Muscle layer of colon (tissue), 2 donors: ENCODE data around the gene FAM177A1.

Experiments
- H3K27ac ChIP-seq: one replicate; pipeline ENCODE4 v1.7.0; 2013; ENCODE audit warnings: low read depth, mild to moderate bottlenecking, low read length, moderate library complexity
- H3K27me3 ChIP-seq, 2 donors: one replicate each; pipeline ENCODE4 v1.7.0; 2013; ENCODE audit warnings: low read length in 2 of 2, mild to moderate bottlenecking in 2 of 2; ENCODE audit not compliant: insufficient read depth in 2 of 2, control insufficient read depth in 1 of 2
- H3K36me3 ChIP-seq: one replicate; pipeline ENCODE4 v1.7.0; 2013; ENCODE audit warnings: mild to moderate bottlenecking, low read length; ENCODE audit not compliant: insufficient read depth
- H3K4me1 ChIP-seq: one replicate; pipeline ENCODE4 v1.7.0; 2013; ENCODE audit warnings: mild to moderate bottlenecking, low read length; ENCODE audit not compliant: insufficient read depth
- H3K4me3 ChIP-seq, 2 donors: one replicate each; pipeline ENCODE4 v1.7.0; 2013; ENCODE audit warnings: low read length in 2 of 2, low read depth in 1 of 2, mild to moderate bottlenecking in 1 of 2, moderate library complexity in 1 of 2
- H3K9ac ChIP-seq: one replicate; pipeline ENCODE4 v1.7.0; 2013; ENCODE audit warnings: low read length
- H3K9me3 ChIP-seq: one replicate; pipeline ENCODE4 v1.7.0; 2013; ENCODE audit warnings: mild to moderate bottlenecking, low read length
- donor health status: abdominal sarcoma.
- donor health status: Adenocarcinoma of cecum.

The FAM177A1 gene

GRCh38 chr14:35113308-35113950 lies 67.4 kb downstream of the FAM177A1 start:
- H3K27ac ChIP-seq = no peak overlapping the region
- no peak overlapping the region for H3K4me3 ChIP-seq
- peaks cover 5% of the 10 kb centered on the region for H3K4me1 ChIP-seq
- peaks cover 47% of the 10 kb centered on the region for H3K36me3 ChIP-seq
- H3K27me3 ChIP-seq = no peaks in the 10 kb centered on the region
- no peaks in the 10 kb centered on the region for H3K9me3 ChIP-seq
- H3K9ac ChIP-seq = no peak overlapping the region

DNA sequence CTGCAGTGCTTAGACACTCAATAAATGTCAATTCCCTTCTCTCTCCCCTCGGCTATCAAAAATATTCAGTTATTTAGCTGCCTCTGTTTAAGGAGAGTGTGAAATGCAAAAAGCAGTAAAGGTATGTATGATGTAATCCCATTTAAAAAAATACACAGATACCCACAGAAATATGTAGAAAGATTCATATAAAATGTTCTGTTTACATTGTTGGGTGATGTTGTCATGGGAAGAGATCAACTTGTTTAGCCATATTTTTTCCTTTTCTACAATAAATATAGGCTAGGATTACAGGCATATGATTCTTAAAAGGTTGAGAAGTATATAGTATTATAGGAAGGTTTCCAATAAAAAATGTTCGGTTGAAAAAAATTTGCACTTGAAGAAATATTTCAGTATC lies 68.0 kb downstream of the FAM177A1 start:
- no peaks in the 10 kb centered on the region for H3K27me3 ChIP-seq
- H3K9me3 ChIP-seq = no peaks in the 10 kb centered on the region
- peaks cover 7% of the 10 kb centered on the region for H3K4me1 ChIP-seq
- peaks cover 47% of the 10 kb centered on the region for H3K36me3 ChIP-seq
- no peak overlapping the region for H3K4me3 ChIP-seq
- H3K9ac ChIP-seq = no peak overlapping the region
- H3K27ac ChIP-seq = no peak overlapping the region

GRCh38 chr14:35116242-35116641 lies 70.2 kb downstream of the FAM177A1 start:
- Histone ChIP-seq H3K27ac (no peak overlapping the region), H3K4me1 (peaks cover 16% of the 10 kb centered on the region), H3K36me3 (peaks cover 30% of the 10 kb centered on the region)

GRCh38 chr14:35117112-35117511 lies 71.0 kb downstream of the FAM177A1 start:
- H3K4me3 ChIP-seq = no peak overlapping the region
- no peak overlapping the region for H3K27ac ChIP-seq
- peaks cover 22% of the 10 kb centered on the region for H3K36me3 ChIP-seq
- H3K9ac ChIP-seq = no peak overlapping the region
- no peaks in the 10 kb centered on the region for H3K27me3 ChIP-seq
- H3K9me3 ChIP-seq = no peaks in the 10 kb centered on the region
- H3K4me1 ChIP-seq = peaks cover 16% of the 10 kb centered on the region

More at GRCh38 chr14:35116242-35116641, 70.2 kb downstream of the FAM177A1 start:
- H3K9me3 ChIP-seq = no peaks in the 10 kb centered on the region
- H3K4me3 ChIP-seq = no peak overlapping the region
- H3K27me3 ChIP-seq = no peaks in the 10 kb centered on the region
- H3K9ac ChIP-seq = no peak overlapping the region

- Histone ChIP-seq H3K4me1 (peaks cover 26% of the 10 kb centered on the region), H3K27ac (peak overlapping the region; percentile 90), H3K27me3 (no peaks in the 10 kb centered on the region), H3K4me3 (peak overlapping the region; percentile 79 to 87), H3K9me3 (no peaks in the 10 kb centered on the region), H3K36me3 (no peaks in the 10 kb centered on the region), H3K9ac (peak overlapping the region; percentile 80)
Observed at GRCh38 chr14:35121026-35121886, 75.2 kb downstream of the FAM177A1 start.

DNA sequence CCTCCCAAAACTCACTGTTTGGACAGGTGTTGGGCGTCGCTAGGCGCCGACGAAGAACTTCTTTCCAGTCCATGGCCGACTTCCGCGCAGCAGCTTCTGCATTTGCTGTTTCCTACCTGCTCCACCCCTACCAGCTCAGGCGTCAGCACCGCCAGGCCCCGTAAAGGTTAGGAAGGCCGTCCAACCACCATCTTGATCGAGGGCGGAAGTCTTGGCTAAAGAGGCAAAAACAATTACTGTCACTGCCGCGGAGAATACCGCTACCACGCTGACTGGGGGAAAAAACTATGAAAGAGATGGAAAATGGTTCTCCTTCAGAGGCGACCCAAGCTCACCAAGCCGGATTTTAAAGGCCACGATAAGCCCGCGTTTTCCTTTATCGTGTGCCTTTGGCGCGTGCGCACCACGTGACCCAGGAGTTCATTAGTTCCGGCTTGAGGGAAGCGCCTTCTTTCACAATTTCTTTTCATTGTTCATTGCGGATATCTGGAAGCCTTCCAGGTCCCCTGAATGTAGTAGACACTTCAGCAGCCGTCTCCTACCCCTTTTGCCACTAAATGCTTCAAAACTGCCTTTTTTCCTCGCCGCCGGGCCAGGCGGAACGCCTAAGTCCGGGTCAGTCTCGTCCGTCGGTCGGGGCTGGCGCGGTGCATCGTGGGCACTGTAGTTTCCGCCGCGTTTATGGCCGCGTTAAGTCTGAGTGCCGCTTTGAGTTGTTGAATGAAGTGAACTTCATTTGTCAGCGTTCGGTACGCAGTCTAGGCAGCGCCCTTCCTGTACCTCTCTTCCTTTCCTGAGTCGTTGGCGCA lies 76.0 kb downstream of the FAM177A1 start, which contains the start of the genes PPP2R3C and PRORP:
Gene PPP2R3C, minus strand, starts transcription at position 104 of the 809 bp plus-strand sequence. Its CDS starts 31 bp downstream, at position 73.
Gene PRORP, plus strand, starts transcription at position 666 of the 809 bp plus-strand sequence. CDS start 694 bp downstream, outside the sequence.
- no peaks in the 10 kb centered on the region for H3K36me3 ChIP-seq
- H3K27ac ChIP-seq = peak within 1 kb of the TSS; percentile 90
- peak within 1 kb of the TSS; percentile 79 to 87 for H3K4me3 ChIP-seq
- no peaks in the 10 kb centered on the region for H3K27me3 ChIP-seq
- H3K4me1 ChIP-seq = peaks cover 26% of the 10 kb centered on the region
- H3K9ac ChIP-seq = peak within 1 kb of the TSS; percentile 80
- H3K9me3 ChIP-seq = no peaks in the 10 kb centered on the region

DNA sequence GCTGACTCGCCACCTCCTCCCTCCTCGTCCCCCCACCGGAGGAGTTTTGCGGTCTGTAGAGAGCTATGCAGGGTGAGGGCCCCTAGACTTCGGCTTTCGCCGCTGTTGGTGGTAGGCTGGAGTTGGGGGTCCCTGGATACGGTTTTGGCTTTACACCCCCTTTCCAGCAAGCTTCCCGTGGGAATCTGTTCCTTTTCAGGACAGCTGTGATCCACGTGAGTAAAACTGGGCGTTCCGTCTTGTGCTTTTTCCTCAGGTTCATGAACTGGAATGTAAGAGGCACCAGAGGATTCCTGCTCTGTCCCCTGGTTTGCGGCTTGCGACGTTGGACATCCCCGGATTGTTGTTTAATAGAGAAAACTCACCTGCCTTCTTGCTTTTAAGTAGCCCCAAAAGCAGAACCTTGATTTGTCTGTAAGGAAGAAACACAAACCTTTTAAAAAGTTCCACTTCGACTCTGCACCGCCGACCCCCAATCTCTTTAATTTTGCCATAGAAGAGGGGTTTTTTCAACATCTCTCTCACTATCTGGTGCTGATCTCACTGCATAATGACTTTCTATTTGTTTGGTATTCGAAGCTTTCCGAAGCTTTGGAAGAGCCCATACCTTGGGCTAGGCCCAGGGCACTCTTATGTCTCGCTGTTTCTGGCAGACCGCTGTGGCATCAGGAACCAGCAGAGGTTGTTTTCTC lies 76.8 kb downstream of the FAM177A1 start:
- Histone ChIP-seq H3K36me3 (no peaks in the 10 kb centered on the region), H3K27me3 (no peaks in the 10 kb centered on the region), H3K4me1 (peaks cover 26% of the 10 kb centered on the region)

GRCh38 chr14:35123388-35123703 lies 77.3 kb downstream of the FAM177A1 start:
- H3K4me1 ChIP-seq = peaks cover 22% of the 10 kb centered on the region
- no peak overlapping the region for H3K27ac ChIP-seq
- H3K27me3 ChIP-seq = no peaks in the 10 kb centered on the region
- no peaks in the 10 kb centered on the region for H3K9me3 ChIP-seq
- H3K36me3 ChIP-seq = no peaks in the 10 kb centered on the region
- peak overlapping the region in 1 of 2 donors; percentile 87 for H3K4me3 ChIP-seq
- peak overlapping the region; percentile 80 for H3K9ac ChIP-seq

More for the DNA sequence above, 76.8 kb downstream of the FAM177A1 start:
- Histone ChIP-seq H3K27ac (peak overlapping the region; percentile 90), H3K4me3 (peak overlapping the region; percentile 79 to 87), H3K9me3 (no peaks in the 10 kb centered on the region), H3K9ac (peak overlapping the region; percentile 80)

- peaks cover 19% of the 10 kb centered on the region for H3K4me1 ChIP-seq
- no peak overlapping the region for H3K4me3 ChIP-seq
- no peaks in the 10 kb centered on the region for H3K9me3 ChIP-seq
- H3K27me3 ChIP-seq = no peaks in the 10 kb centered on the region
- H3K9ac ChIP-seq = no peak overlapping the region
- no peaks in the 10 kb centered on the region for H3K36me3 ChIP-seq
- no peak overlapping the region for H3K27ac ChIP-seq
Observed at GRCh38 chr14:35124127-35124526, 78.1 kb downstream of the FAM177A1 start.
